Measurements from ENCODE around the gene SLC30A1.
"Not testable (repeated sequence)": the region's sequence is repeated elsewhere in the genome, so short reads cannot be mapped to it uniquely, and the experiment has no call there.

SLC30A1 gene

DNA sequence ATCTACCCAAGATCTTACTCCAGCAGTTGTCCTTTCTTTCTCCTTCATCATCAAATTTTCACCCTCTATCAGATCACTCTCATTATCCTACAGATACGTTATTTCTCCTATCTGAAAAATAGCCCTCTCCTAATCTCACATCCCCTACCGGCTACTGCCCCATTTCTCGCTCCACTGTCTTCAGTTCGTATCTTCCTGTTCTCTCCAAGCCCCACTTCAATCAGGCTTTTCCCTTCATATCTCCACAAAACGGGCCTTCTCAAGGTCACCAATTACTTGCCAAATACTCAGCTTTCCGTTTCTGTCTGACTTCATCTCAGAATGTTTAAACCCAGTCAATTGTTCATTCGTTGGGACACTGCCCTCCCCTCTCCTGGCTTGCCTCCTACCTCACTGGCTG lies 32.4 kb downstream of the SLC30A1 start:
- TF ChIP-seq, protein P1, sequence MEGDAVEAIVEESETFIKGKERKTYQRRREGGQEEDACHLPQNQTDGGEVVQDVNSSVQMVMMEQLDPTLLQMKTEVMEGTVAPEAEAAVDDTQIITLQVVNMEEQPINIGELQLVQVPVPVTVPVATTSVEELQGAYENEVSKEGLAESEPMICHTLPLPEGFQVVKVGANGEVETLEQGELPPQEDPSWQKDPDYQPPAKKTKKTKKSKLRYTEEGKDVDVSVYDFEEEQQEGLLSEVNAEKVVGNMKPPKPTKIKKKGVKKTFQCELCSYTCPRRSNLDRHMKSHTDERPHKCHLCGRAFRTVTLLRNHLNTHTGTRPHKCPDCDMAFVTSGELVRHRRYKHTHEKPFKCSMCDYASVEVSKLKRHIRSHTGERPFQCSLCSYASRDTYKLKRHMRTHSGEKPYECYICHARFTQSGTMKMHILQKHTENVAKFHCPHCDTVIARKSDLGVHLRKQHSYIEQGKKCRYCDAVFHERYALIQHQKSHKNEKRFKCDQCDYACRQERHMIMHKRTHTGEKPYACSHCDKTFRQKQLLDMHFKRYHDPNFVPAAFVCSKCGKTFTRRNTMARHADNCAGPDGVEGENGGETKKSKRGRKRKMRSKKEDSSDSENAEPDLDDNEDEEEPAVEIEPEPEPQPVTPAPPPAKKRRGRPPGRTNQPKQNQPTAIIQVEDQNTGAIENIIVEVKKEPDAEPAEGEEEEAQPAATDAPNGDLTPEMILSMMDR (IDR thresholded peaks at IDR 0.05; ENCODE audit: low read depth, low read length), result no peak
- DNase-seq (ENCODE audit: low read depth in 2 of 2), result no peak
- H3K4me3 ChIP-seq (replicated peaks in 1 of 2; ENCODE audit: low read depth in 2 of 2, low read length in 2 of 2), result no peak overlapping the region

DNA sequence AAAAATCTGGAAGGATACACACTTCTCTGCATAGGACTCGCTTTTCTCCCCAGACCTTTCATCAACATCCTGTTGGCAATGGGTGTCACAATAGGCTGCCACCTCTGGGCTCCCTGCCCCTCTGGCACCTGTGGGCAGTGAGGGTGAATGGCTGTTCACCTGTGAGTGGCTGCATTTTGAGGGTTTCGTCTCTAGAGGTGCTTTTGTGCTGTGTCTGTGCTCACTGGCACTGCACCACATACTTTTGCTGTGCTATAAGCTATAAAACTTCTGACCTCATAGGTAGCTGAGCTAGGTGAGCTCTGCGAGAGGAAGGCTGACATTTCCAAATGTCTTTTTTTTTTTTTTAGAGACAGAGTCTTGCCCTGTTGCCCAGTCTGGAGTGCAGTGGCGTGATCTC lies 35.9 kb downstream of the SLC30A1 start:
- H3K4me3 ChIP-seq (replicated peaks in 1 of 2; ENCODE audit: low read depth in 2 of 2, low read length in 2 of 2), result no peak overlapping the region
- DNase-seq (ENCODE audit: low read depth in 2 of 2), result no peak
- TF ChIP-seq, protein P1 (IDR thresholded peaks at IDR 0.05; ENCODE audit: low read depth, low read length), result no peak

DNA sequence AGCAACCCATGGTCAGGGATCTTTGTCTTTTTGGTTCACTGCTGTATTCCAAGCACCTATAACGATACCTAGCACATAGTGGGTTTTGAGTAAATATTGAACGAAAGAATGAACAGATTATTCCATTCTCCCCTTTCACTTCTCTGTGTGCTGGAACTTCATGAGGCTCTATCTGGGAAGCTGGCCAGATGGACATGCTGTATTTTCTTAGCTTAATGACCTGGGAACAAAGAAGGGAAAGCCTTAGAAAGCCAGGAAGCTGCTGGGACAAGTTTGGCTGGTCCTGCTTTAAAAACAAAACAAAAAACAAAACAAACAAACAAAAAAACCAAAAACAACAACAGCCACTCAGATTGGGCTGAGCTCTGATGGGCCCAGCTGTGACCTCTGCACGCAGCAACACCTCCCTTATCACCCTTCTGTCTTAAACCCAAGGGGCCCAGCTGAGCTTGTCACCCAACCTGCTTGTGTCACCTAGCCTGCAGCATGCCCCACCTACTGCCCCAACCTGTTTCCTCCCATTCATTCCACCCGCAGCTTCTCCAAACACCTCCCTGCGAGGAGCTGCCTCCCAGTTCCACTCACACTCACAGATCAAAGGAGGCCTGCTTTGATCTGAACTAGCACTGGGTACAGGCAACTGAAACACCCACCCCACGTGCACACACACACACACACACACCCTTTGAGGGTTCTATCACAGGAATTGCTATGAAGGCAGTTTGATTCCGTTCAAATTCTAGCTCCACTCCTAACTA lies 37.1 kb downstream of the SLC30A1 start:
- H3K4me3 ChIP-seq (replicated peaks in 1 of 2; ENCODE audit: low read depth in 2 of 2, low read length in 2 of 2), result no peak overlapping the region
- DNase-seq (ENCODE audit: low read depth in 2 of 2), result peak in 1 of 2 donors; percentile 56

DNA sequence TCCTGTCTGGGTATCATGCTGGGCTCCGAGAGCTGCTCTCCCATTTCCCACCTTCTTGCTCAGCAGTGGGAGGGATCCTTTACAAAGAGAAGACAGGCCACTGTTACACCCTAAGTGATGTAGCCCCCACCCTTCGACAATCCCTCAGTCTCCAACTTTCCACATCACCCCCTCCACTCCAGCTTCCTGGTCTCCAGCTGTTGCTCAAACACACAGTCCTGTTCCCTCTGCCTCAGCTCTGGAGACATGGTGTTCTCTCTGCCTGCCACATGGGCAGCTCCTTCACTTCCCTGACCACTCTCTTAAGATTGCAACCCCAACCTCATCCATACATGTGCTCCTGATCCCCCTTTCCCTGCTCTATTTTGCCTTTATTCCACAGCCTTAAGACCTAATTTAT lies 37.7 kb downstream of the SLC30A1 start:
- TF ChIP-seq, protein P1 (IDR thresholded peaks at IDR 0.05; ENCODE audit: low read depth, low read length), result no peak
- no peak for DNase-seq (ENCODE audit: low read depth in 2 of 2)
- no peak overlapping the region for H3K4me3 ChIP-seq (replicated peaks in 1 of 2; ENCODE audit: low read depth in 2 of 2, low read length in 2 of 2)

More for the DNA sequence above, 37.1 kb downstream of the SLC30A1 start:
- TF ChIP-seq, protein P1 (IDR thresholded peaks at IDR 0.05; ENCODE audit: low read depth, low read length), result no peak

DNA sequence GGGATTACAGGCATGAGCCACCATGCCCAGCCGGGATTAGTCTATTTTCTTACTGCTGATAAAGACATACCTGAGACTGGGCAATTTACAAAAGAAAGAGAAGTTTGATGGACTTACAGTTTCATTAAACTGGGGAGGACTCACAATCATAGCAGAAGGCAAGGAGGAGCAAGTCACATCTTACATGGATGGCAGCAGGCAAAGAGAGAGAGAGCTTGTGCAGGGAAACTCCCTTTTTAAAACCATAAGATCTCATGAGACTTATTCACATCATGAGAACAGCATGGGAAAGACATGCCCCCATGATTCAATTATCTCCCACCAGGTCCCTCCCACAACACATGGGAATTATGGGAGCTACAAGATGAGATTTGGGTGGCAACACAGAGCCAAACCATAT lies 38.1 kb downstream of the SLC30A1 start:
- H3K4me3 ChIP-seq (replicated peaks in 1 of 2; ENCODE audit: low read depth in 2 of 2, low read length in 2 of 2); DNase-seq (ENCODE audit: low read depth in 2 of 2): not testable (repeated sequence)

DNA sequence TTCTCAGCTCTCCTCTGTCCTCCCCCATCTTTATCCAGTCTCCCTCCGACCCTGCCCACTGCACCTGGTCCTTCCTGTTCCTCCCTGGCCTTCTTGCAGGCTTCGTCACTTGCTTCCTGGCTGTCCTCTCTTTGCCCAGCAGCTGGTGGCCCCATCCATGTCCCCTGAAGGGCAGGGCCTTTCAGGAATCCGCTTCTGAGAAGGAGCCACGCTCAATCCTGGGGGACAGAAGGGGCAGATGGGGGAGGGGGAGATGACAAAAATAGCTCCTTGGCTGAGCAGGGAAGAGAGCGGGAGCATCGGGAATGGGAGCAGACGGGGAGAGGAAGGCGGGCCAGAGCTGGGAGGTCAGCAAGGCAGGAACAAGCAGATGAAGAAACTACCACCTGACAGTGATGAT lies 40.7 kb downstream of the SLC30A1 start:
- no peak overlapping the region for H3K4me3 ChIP-seq (replicated peaks in 1 of 2; ENCODE audit: low read depth in 2 of 2, low read length in 2 of 2)
- no peak for DNase-seq (ENCODE audit: low read depth in 2 of 2)
- TF ChIP-seq, protein P1 (IDR thresholded peaks at IDR 0.05; ENCODE audit: low read depth, low read length), result no peak

DNA sequence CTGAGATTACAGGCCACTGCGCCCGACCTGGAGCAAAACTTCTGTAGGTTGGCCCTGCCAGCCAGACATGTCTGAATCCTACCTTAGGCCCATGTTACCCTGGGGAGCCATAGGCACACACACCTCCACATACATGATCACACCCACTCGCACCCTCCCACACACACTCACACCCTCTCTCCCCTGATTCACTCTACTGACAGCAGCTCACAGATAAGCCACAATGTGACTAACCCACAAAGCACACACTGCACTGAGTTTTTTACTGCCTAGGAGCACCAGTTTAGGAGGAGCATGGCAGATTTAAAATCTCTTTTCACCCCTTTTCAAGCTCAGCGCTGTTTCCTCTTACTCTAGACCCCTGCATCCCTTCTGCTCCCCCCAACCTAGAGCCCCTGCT lies 41.7 kb downstream of the SLC30A1 start:
- TF ChIP-seq, protein P1 (IDR thresholded peaks at IDR 0.05; ENCODE audit: low read depth, low read length), result no peak
- H3K4me3 ChIP-seq (replicated peaks in 1 of 2; ENCODE audit: low read depth in 2 of 2, low read length in 2 of 2), result no peak overlapping the region
- DNase-seq (ENCODE audit: low read depth in 2 of 2), result peak; percentile 31 to 35
